Calu3 (cell line): ENCODE measurements around the gene ISOC1. TPM values are rescaled to one million over a fixed set of nuclear protein-coding genes. Genes with fewer than 3 reads are reported as not detected.

Experiments
- BruUV-seq: library from RNA; stranded (reverse); fragments of 400-500 nt; replicated peaks from 2 replicates; lab custom pipeline; 2021; lab: Mats Ljungman, UMichigan
- CTCF ChIA-PET: fragments of 300-600 bp; sonication (Branson Sonifier 250); formaldehyde crosslinking; loops from one replicate; lab custom pipeline; 2022; ENCODE audit warnings: antibody characterized with exemption; lab: Charles Lee
- DNase-seq: peaks from one replicate; pipeline ENCODE4 v3.0.0; 2022
- H3K27ac Mint-ChIP-seq: one replicate; pipeline ENCODE4 v1.8.0; 2022; ENCODE audit warnings: mixed read lengths; ENCODE audit not compliant: unreplicated experiment
- H3K27me3 Mint-ChIP-seq: one replicate; pipeline ENCODE4 v1.8.0; 2022; ENCODE audit warnings: mixed read lengths; ENCODE audit not compliant: unreplicated experiment
- H3K36me3 Mint-ChIP-seq: one replicate; pipeline ENCODE4 v1.8.0; 2022; ENCODE audit warnings: mild to moderate bottlenecking, moderate library complexity, mixed read lengths; ENCODE audit not compliant: insufficient read depth, unreplicated experiment
- H3K4me1 Mint-ChIP-seq: one replicate; pipeline ENCODE4 v1.8.0; 2022; ENCODE audit warnings: mild to moderate bottlenecking, low read depth, mixed read lengths; ENCODE audit not compliant: unreplicated experiment
- H3K4me3 Mint-ChIP-seq: one replicate; pipeline ENCODE4 v1.8.0; 2022; ENCODE audit warnings: mild to moderate bottlenecking, low read depth, moderate library complexity, mixed read lengths; ENCODE audit not compliant: unreplicated experiment
- H3K9me3 Mint-ChIP-seq: one replicate; pipeline ENCODE4 v1.8.0; 2022; ENCODE audit warnings: low read depth, mixed read lengths; ENCODE audit not compliant: unreplicated experiment
- intact Hi-C: fragments of 100-400 bp; cut with micrococcal nuclease; formaldehyde crosslinking; loops from one replicate; pipeline ENCODE4 v1.10.0; 2022; ENCODE audit not compliant: unreplicated experiment
- total RNA-seq: library from RNA; stranded (reverse); gene quantifications from 2 replicates; pipeline ENCODE4 v1.2.3, GENCODE V29; 2022
- TF ChIP-seq, protein P1 (sequence below): fragments of 200-600 bp; IDR thresholded peaks from one replicate; pipeline ENCODE4 v1.8.0; 2022; ENCODE audit warnings: antibody characterized with exemption; ENCODE audit not compliant: unreplicated experiment

Gene ISOC1
- total RNA-seq, 1 experiment from 2014 or later: 32.6 TPM

DNA sequence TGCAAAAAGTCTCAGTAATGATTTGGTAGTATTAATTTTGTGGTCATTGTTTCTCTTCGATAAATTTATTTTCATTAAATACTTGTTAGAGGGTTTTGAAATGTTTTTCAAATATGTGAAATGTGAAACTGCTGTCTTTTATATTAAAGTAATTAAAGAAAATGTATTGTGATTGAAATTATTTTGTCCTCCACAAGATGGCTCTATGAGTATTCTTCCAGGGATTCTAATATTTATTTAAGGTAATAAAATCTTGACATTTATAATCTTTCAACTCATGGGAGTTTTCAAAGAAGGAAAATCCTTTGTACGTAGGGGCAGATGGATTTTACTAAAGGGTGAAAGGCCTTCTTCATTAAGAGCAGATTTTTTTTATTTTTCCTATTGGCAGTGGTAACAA is 19.3 kb downstream of the ISOC1 start:
- no peak for DNase-seq
- Mint-ChIP-seq H3K4me3 (no peak overlapping the region), H3K4me1 (peaks cover 5% of the 10 kb centered on the region), H3K9me3 (no peaks in the 10 kb centered on the region), H3K27ac (no peak overlapping the region), H3K36me3 (no peaks in the 10 kb centered on the region), H3K27me3 (no peaks in the 10 kb centered on the region)
- intact Hi-C loops: loop anchor here (5.0 to 10.0 kb wide), 2 partner anchors 351 to 653 kb away; partner anchors contain the start of gene ADAMTS19
- TF ChIP-seq, protein P1, sequence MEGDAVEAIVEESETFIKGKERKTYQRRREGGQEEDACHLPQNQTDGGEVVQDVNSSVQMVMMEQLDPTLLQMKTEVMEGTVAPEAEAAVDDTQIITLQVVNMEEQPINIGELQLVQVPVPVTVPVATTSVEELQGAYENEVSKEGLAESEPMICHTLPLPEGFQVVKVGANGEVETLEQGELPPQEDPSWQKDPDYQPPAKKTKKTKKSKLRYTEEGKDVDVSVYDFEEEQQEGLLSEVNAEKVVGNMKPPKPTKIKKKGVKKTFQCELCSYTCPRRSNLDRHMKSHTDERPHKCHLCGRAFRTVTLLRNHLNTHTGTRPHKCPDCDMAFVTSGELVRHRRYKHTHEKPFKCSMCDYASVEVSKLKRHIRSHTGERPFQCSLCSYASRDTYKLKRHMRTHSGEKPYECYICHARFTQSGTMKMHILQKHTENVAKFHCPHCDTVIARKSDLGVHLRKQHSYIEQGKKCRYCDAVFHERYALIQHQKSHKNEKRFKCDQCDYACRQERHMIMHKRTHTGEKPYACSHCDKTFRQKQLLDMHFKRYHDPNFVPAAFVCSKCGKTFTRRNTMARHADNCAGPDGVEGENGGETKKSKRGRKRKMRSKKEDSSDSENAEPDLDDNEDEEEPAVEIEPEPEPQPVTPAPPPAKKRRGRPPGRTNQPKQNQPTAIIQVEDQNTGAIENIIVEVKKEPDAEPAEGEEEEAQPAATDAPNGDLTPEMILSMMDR: no peak
- CTCF ChIA-PET: no interaction called here
- no TSS peak for BruUV-seq

GRCh38 chr5:129114539-129115193 is 20.1 kb downstream of the ISOC1 start:
- Mint-ChIP-seq H3K9me3 (no peaks in the 10 kb centered on the region), H3K36me3 (no peaks in the 10 kb centered on the region), H3K4me1 (peaks cover 5% of the 10 kb centered on the region), H3K27ac (no peak overlapping the region), H3K27me3 (no peaks in the 10 kb centered on the region), H3K4me3 (no peak overlapping the region)
- TF ChIP-seq, protein P1: no peak
- CTCF ChIA-PET: interaction anchor here (0.7 kb wide), 1 partner anchor 13 kb away, joined by 3 read pairs; no protein-coding TSS in a partner anchor
- intact Hi-C loops: loop anchor here (5.0 to 10.0 kb wide), 2 partner anchors 350 to 653 kb away; partner anchors contain the start of gene ADAMTS19
- BruUV-seq: no TSS peak
- DNase-seq: no peak

DNA sequence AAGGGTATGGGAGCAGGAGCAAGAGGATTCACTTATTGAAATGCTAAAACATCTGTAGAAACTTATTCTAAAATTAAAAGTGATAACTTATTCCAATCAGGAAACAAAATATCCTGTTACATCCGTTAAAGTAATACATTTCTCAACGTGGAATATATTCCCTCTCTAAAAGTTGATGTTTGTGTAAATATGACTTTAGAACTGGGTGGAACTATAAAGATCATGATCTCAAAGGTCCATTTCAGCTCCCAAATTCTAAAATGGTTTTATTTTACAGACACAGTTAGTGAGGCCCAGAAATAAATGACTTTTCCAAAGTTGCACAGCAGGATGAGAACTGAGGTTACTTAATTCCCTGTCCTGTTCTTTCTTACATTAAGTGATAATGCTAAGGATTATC is 21.1 kb downstream of the ISOC1 start:
- Mint-ChIP-seq H3K4me3 (no peak overlapping the region), H3K4me1 (peaks cover 5% of the 10 kb centered on the region), H3K27me3 (no peaks in the 10 kb centered on the region), H3K9me3 (no peaks in the 10 kb centered on the region), H3K27ac (no peak overlapping the region), H3K36me3 (no peaks in the 10 kb centered on the region)
- CTCF ChIA-PET: no interaction called here
- DNase-seq: no peak
- intact Hi-C loops: loop anchor here (10.0 kb wide), 1 partner anchor 349 kb away; the partner anchor contains the start of gene ADAMTS19
- BruUV-seq: no TSS peak
- TF ChIP-seq, protein P1: no peak

GRCh38 chr5:129116797-129117196 is 22.2 kb downstream of the ISOC1 start:
- Mint-ChIP-seq H3K9me3 (no peaks in the 10 kb centered on the region), H3K4me3 (no peak overlapping the region), H3K36me3 (no peaks in the 10 kb centered on the region), H3K27ac (no peak overlapping the region), H3K27me3 (no peaks in the 10 kb centered on the region), H3K4me1 (peaks cover 5% of the 10 kb centered on the region)
- TF ChIP-seq, protein P1: no peak
- intact Hi-C loops: loop anchor here (10.0 kb wide), 1 partner anchor 348 kb away; the partner anchor contains the start of gene ADAMTS19
- BruUV-seq: no TSS peak
- no peak for DNase-seq
- CTCF ChIA-PET: interaction anchor here (0.7 kb wide), 1 partner anchor 10 kb away, joined by 4 read pairs; no protein-coding TSS in a partner anchor
